GM19328 (cell line): ENCODE data around the gene KCNH1.

Experiments used
- ATAC-seq: cut with Tn5 transposase; IDR thresholded peaks from one replicate; pipeline ENCODE4 v1.9.1; 2021; ENCODE audit warnings: mild to moderate bottlenecking, moderate library complexity; ENCODE audit not compliant: unreplicated experiment

Gene KCNH1

DNA sequence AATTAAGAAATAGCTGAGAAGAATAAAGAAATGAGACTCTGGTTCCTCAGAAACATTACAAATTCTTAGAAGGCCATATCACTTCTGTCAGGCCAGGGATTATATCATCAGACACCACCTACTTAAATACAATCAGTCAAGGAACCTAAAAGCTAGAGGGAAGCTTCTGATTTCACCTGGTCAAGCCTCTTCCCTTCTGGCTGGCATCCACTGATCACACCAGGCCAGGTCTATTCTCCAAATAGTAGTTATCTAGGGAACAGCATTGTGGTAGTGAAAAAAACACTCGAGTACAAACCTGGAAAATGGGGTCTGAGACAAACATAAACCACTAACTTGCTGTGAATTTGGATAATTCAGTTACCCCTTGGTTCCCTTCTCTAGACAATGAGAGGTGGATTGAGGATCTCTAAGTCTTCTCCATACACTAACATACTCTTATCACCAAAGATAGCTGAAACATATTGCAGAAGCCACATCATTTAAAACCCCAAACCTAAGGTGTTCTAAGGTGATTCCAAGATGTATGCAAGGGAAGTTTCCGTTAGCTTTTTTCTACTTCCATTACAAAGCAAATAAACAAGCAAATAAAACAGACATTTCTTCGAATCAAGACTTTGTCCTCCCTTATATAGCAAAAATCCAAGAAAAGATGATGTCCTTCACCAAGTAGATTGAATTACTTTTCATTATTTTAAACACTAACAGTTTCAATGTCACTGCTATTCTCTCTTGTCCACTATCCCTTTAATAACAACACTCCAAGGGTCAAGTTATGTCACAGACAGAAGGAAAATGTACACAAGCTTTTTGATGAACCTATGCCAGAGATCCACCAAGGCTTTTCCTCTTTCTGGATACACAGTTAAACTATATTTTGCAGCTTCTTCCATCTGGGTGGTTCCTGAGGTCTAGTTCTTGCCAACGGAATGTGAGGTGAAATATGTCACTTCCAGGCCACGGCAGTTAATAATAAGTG lies 212.9 kb downstream of the KCNH1 start:
- no peak for ATAC-seq

DNA sequence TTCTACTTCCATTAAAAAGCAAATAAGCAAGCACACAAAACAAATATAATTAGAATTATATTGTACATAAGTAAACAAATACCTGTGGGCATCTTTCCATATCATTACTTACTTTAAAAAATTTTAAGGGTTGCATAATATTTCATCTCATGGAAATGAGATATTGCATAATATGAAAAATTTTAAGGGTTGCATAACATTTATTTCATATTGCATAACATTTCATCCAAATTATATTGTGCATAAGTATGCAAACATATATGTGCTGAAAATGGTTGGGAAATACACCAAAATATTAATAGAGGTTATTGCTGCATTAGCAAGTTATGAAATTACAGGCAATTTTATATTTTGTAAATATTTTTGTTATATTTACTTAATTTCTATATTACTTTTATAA lies 213.7 kb downstream of the KCNH1 start:
- ATAC-seq = no peak

DNA sequence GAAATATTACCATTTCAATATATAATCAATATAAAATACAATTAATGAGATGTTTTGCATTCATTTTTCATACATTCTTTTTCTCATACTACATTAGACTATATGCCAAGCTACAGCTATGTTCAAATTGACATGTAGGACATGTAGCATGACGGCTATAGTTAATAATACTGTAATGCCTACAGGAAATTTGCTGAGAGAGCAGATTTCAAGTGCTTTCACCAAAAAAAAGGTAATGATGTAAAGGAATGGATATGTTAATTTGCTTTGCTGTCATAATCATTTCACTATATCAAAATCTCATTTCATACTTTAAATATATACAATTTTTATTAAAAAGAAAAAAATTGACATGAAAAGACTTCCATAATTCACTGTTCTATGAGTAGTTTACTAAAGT lies 215.1 kb downstream of the KCNH1 start:
- ATAC-seq = no peak

DNA sequence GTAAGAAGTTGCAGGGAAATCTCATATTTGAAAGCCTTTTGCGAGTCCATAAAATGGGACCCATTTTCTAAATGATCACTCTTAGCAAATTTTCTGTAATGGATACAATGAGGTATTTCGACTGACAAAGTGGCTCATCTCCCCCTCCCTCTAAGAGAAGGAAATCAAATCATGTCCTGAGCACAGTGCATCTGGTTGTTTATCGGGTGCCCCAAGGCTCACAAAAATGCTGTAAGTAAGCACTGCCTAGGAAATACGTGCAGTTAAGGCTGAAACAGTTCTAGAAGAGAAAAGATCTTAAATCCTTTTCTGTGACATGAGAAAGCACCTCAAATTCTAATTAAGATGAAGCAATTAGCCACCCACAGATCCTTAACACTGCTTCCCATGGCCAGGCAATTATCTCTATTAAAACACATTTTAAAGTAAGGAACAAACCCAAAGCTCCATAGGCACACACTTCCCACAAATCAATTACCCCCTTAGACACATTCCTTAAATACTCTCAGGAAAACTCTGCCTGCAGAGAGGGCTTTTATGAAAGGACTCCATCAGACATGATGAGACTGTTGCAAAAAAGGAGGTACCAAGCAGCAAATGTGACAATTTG lies 216.3 kb downstream of the KCNH1 start:
- no peak for ATAC-seq

DNA sequence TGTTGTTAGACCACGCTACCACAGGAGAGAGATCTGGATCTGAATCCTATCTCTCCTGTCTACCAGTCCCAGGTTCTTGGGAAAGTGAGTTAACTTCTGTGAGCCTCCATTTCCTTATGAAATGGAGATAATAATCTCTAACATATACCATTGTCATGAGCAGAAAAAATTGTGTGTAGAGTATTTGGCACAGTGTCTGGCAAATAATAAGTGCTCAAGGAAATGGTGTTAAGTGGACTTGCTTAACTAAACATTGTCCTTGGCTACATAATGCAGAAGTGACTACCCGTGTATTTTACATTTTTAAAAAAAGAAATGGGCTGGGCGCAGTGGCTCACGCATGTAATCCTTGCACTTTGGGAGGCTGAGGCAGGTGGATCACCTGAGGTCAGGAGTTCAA lies 217.4 kb downstream of the KCNH1 start:
- ATAC-seq = no peak

DNA sequence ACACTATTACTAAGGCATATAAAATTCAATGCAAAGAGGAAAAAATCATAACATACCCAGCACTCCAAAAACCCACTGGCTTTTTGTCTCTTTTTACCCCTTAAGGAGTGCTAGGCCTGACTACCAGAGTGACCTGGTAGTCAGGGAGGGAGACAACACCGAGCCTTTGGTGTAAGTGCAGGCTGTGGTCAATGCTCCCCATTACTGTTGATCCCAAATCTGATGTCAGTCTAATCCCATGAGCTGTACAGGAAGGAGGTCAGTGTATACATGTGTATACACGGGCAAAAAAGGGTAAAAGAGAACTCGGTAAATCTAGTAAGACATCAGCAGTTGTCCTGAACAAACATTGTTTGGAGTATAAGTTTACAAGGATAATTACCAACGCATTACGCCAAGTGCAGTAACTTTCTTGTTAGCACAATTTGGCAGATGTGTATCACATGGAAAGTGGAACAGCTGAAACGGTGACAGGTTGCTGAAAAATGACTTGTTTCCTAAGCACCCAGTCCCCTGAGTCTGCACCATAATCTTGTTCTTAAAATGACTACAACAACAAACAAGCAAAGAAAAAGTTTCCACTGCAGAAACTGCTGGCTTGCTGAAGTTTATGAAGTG lies 217.9 kb downstream of the KCNH1 start:
- ATAC-seq = no peak

DNA sequence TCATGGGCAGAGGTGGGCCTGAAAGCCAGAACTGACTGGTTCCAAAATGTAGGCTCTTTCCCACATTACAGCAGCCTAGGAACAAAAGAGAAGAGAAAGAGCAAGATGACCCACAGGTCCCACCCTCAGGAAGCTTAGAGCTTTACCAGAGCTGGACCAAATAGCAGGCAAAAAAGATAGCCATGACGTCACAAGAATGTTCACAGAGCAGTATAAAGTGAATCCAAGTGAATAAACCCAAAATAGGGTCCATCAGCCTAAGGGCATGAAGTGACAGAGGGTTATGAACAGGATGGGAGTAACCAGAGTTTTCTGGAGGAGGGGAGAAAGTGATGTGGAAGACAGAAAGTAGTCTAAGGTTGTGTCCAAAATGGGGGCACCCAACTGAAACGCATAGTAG lies 221.2 kb downstream of the KCNH1 start:
- no peak for ATAC-seq

DNA sequence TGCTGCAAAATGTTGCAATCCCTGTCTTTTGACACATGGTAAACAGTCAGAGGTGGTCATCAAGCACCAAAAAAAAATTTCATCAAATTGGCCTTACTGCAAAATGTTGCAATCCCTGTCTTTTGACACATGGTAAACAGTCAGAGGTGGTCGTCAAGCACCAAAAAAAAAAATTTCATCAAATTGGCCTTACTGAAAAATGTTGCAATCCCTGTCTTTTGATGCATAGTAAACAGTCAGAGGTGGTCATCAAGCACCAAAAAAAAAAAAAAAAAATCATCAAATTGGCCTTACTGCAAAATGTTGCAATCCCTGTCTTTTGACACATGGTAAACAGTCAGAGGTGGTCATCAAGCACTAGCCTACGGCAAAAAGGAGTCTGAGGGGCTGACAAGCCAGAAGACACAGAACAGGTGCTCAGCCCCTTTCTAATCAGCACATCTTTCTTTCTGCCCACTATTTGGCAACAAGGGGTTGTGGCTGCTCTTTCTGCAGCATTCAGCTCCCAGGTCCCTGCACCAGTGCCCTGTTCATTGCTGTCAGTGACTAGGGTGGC lies 223.8 kb downstream of the KCNH1 start:
- ATAC-seq = no peak

DNA sequence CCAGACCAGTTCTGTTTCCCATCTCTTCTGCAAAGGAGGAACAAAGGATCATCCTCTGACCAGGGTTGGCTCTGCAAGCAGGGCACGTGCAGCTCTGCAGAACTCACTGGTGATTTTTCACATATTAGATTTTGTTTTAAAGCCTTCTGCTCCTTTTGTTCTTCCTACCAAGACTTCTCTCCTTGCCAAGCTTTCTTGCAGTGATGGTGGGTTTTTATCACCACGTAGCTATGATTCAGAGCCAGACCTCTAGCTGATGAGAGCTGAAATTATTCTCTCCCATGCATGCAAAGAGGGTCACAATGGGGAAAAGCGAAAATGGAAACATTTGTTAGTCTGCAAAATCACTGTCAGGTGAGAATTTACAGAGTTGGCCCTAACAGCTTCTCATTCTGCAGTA lies 225.2 kb downstream of the KCNH1 start:
- no peak for ATAC-seq

DNA sequence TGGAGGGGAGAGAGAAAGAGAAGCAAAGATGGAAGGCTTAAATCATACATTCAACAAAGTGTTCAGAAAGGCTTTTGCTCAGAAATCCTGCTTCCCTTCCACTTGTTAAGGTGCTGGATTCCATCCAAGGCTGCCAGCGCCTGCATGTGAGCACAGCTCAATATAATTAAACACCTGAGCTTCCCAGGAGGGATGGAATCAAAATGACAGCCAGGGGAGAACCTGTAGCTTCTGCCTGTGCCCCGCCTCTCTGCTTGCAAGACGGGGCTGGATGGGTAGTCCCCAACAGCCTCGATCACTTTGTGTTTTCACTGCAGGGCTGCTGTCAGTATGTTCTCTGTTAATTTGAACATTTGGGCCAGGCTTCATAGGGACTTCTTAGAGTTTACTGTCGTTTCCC lies 225.7 kb downstream of the KCNH1 start:
- ATAC-seq = no peak

DNA sequence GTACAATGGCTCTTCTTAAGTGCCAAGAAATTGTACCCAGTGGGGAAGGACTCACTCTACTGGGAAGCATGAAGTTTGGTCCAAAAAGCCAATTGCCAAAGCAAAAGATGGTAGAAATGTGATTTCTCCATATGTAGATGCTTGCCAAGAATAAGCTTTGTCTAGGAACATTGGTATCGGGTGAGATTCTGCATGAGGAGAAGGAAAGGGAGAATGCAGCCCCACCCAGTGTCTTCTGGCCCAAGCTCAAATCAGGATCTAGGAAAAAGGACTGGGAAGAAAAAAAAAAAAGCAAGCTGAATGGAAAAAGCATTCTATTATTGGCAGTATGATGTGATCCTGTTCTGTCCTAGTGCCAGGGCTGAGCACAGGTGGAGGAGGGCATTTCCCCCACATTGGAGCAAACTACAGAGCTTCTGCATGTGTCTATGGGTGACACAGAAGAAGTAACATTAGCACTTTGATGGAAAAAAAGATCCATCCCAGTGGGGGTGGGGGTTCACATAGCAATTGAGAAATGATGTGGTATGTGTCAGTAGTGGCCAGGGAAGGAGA lies 226.6 kb downstream of the KCNH1 start:
- no peak for ATAC-seq

DNA sequence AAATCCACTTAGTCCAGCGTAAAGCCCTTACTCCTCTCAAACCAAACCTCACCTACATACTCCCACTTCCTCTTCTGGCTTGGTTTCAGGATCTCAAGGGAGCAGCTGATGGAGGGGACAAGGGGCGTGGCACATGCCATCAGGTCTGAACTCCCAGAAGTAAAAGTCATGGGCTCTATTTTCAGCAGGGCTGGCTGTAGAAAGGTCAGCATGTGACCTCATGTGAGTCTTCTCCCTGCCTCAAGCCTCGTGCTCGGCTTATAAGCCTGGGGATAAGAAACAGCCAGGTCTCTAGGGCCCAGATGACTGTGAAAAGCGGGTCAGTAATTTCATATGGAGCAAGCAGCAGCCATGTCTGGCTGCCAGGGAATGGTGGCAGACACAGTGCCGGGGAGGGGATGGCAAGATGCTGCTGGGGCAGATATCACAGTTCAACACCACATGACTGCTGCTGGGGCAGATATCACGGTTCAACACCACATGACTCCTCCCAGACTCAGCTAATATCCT lies 227.9 kb downstream of the KCNH1 start:
- no peak for ATAC-seq

DNA sequence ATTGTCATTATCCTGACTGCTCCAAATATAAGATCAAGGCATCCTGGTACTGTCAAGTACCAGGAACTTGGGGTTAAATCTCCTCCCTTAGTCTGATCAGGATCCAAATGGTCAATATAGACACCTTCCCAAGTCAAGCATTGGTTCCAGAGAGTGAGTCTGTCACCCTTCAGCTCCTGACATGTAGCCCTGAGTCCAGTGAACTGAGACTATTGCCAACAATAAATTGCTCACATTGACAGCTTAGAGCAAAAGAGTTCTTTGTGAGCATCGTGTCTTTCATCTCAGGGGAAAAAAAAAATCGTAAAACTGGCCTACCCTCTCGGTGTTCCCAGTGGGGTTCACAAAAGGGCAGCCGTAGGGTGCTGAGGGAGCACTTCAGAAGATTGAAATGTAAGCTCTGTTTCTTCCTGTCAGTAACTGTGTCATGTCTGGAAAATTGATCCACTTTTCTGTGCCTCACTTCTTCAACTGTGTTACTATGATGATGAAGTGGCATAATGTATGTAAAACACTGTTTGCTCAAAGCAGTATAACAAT lies 228.5 kb downstream of the KCNH1 start:
- ATAC-seq = no peak

DNA sequence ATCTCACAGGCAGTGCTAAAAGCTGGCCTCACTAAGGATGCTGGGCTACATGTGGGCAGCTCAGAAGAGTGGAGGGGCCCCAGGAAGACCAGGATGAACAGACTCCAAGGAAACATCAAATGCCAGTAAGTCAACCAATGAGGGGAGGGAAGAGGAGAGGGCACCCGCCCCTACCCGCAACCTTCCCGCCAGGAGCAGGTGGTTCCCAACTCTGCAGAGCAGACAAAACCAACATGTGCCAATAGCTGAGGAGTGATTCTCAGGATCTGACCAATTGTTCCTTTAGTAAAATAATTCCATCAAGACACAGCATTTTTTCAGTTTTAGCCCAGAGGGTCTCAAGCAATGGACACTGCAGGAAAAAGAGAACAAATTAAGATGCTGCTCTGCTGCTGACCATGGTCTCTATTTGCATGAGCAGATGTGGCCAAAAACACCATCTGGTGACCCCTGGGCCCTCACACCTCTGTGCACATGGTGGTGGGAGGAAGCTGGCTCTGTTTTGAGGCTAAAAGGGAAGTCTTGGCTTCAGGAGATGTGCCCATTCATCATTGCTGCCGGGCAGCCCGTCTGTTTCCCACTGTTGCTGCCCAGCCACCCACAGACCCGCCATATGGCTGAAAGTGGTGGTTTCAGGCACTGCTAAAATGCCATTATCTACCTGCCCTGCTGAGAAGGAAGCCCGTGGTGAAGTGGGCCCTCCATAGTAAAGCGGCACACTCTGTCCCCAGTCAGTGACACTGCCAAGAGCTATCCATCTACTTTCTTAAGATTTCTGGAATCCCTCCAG lies 231.8 kb downstream of the KCNH1 start:
- no peak for ATAC-seq

DNA sequence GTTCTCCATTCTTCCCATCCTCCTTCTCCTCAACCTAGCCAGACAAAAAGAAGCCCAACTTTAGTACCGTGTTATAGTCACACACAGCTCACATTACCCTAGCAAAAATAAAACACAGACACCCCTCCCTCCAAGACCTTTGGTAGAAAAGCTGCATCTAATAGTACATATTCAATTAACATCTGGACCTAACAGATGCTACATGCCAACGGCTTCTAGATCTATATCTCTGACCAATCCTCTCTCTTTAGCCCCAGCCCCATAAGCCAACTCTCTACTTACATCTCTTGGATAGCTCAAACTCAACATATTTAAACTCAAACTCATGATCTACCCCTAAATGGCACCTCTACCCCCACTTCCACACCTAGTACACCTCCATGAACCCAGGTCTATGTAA lies 233.1 kb downstream of the KCNH1 start:
- ATAC-seq = no peak

DNA sequence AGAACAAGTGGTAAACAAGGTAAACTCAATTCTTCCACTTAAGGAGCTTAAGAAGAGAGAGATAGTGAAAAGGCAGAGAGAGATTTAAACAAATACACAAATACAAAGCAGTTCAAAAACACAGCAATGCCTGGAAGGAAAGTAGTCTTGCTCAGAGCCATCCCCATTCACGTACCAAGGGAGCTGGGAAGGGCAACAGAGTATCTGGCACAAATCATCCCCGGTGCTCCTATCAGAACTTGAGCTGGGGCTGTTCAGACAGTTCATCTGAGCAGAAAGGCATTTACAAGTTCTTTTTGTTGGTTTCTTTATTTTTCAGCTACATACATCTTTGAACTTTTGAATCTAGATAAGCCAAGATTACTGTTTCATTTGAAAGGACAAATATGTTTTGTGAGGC lies 233.9 kb downstream of the KCNH1 start:
- no peak for ATAC-seq

DNA sequence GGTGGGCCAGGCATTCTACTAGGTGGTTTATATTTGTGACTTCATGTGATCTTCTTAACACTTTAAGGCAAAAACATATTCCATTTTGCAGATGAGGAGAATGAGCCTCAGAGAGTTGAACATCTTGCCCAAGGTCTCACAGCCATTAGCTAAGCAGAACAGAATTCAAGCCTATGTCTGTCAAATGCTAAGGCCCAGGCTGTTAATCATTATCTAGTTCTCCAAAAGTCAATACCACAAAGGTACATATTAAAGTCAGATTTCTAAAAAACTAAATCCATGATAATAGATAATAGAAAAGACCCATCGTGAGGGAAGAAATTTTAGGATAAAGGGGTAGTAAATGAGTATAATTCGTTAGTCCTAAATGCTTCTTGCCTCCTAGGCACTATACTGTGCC lies 234.3 kb downstream of the KCNH1 start:
- no peak for ATAC-seq

DNA sequence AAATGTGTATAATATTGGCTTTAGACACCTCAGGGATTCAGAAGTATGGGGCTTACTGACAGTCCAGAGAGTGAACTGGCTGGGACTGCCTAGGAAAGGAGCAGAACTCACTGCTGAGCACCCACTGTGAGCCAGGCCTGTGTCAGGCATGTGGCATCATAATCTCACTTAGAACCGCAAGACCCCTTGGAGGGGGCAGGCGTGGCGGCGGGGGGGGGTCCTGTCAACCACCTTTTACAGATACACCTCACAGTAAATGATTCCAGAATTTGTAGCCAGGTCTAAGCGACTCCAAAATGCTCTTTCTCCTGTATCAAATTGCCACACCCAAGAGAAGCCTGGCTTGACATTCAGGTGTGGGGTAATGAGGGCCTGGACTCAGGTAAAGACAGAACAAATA lies 235.5 kb downstream of the KCNH1 start:
- no peak for ATAC-seq

DNA sequence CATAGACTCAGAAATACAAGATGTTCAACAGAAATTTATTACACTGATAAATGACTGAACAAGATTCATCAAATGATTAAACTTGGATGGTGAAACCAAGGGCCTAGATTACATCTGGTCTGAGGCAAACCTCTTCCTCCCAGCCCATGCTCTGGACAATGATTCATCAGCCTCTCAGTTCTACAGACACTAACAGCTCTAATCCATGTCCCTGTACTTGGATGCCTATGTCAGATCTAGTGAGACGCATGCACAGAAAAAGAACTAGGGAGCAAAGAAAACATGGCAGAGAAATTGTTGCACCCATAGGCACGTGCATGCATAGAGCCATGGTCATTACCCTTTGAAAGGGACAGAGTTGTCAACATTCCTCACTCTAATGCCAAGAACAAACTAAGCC lies 250.1 kb downstream of the KCNH1 start:
- ATAC-seq = no peak
